Measurements from ENCODE around the gene SOCS3.

- TF ChIP-seq CTCF (IDR thresholded peaks at IDR 0.05) (no peak), POLR2AphosphoS5 (IDR thresholded peaks at IDR 0.05; ENCODE audit: low read depth, low read length) (no peak; the same call in 1 of the 2 replicates), REST (IDR thresholded peaks at IDR 0.05; ENCODE audit: insufficient read depth in 1 of 2, low read depth in 2 of 2, low read length in 1 of 2) (no peak), SIN3A (IDR thresholded peaks at IDR 0.05; ENCODE audit: borderline replicate concordance, insufficient read depth, low read depth, low read length) (no peak)
Observed at GRCh38 chr17:78343187-78343542, 16.7 kb downstream of the SOCS3 start.
